Measurements from ENCODE around the gene CYP27C1. TPM values are rescaled to one million over a fixed set of nuclear protein-coding genes. Genes with fewer than 3 reads are reported as not detected.
"Not testable (repeated sequence)": the region's sequence is repeated elsewhere in the genome, so short reads cannot be mapped to it uniquely, and the experiment has no call there.

The CYP27C1 gene, protein sequence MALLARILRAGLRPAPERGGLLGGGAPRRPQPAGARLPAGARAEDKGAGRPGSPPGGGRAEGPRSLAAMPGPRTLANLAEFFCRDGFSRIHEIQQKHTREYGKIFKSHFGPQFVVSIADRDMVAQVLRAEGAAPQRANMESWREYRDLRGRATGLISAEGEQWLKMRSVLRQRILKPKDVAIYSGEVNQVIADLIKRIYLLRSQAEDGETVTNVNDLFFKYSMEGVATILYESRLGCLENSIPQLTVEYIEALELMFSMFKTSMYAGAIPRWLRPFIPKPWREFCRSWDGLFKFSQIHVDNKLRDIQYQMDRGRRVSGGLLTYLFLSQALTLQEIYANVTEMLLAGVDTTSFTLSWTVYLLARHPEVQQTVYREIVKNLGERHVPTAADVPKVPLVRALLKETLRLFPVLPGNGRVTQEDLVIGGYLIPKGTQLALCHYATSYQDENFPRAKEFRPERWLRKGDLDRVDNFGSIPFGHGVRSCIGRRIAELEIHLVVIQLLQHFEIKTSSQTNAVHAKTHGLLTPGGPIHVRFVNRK
- not detected for total RNA-seq

DNA sequence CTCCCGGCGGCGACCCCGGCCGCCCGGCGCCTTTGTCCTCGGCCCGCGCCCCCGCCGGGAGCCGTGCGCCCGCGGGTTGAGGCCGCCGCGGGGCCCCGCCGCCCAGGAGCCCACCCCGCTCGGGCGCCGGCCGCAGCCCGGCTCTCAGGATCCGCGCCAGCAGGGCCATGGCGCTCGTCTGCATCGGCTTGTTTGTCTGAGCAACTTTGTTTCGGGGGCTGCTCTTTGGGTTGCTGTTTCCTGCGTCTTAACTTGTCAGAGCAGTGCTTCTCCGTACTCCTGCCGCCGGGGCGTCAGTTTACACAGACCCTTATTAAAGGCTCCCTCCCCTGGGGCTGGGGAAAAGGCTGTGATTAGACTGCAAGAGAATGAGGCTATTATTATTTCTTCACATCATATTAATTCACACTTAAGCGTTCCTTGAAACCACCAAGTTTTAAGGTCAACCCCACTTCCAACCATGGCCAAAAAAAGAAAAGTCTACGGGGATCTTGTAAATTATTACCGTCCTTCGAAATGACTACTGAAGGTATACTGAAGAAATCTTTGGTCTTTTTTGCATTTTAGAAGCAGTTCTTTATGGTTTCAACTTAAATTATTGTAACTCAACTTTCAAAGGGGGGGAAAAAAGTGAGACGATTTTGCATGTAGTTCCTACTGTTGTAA, at the start of gene CYP27C1:
CYP27C1 (minus strand) TSS at position 198 of the 666 bp plus-strand sequence; CDS start at position 169, 29 bp downstream.
- DNase-seq (ENCODE audit: low spot score) = no peak
- ATAC-seq = peak in 1 of 2 donors; percentile 47
- Mint-ChIP-seq H3K9me3 (no peaks in the 10 kb centered on the region), H3K27me3 (peaks cover 48 to 61% of the 10 kb centered on the region in 2 donors), H3K4me3 (peak within 1 kb of the TSS; percentile 60), H3K4me1 (ENCODE audit: low read depth in 2 of 2) (peaks cover 9 to 15% of the 10 kb centered on the region in 2 donors), H3K27ac (no peak within 1 kb of the TSS), H3K36me3 (peaks cover 14% of the 10 kb centered on the region)

DNA sequence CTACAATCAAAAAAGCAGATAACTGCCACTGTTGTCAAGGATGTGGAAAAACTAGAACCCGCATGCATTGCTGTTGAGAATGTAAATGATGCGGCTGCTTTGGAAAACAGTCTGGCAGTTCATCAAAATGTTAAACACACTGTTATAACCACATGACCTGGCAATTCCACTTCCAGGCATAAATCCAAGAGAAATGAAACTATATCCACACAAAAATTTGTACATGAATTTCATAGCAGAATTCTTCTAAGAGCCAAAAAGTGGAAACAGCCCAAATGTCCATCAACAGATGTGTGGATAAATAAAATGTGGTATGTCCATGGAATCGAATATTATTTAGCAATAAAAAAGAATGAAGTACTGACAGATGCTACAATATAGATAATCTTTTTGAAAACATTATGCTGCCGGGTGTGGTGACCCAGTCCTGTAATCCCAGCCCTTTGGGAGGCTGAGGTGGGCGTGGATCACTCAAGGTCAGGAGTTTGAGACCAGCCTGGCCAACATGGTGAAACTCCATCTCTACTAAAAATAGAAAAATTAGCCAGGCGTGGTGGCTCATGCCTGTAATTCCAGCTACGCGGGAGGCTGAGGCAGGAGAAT, 41.8 kb upstream of the CYP27C1 start:
- DNase-seq (ENCODE audit: low spot score) (no peak), ATAC-seq (no peak)
- no peak overlapping the region for H3K27ac Mint-ChIP-seq
- H3K9me3 Mint-ChIP-seq = no peaks in the 10 kb centered on the region
- H3K36me3 Mint-ChIP-seq = peaks cover 13% of the 10 kb centered on the region
- no peaks in the 10 kb centered on the region for H3K27me3 Mint-ChIP-seq
- H3K4me3 Mint-ChIP-seq = no peak overlapping the region
- peaks cover 0 to 2% of the 10 kb centered on the region in 2 donors for H3K4me1 Mint-ChIP-seq (ENCODE audit: low read depth in 2 of 2)

DNA sequence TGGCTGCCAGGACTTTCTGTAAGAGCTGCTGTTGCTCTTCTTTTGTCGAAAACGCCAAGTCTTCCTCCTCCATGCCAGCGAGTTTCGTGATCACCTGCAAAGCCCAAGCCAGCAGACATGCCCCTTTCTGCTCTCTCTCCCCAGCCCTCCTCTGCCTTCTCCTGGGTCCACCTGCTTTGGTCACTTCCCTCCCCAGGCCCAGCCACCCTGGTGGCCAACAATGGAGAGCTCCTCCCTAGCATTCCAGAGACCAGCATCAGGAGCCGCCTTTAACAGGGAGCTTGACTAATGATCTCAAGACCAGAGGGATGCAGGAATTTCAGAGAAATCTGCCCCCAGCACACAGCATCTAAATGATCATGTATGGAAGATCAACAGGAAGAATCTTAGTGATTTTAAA, 39.3 kb upstream of the CYP27C1 start:
- Mint-ChIP-seq H3K36me3 (peaks cover 13% of the 10 kb centered on the region), H3K9me3 (no peaks in the 10 kb centered on the region), H3K27ac (peak overlapping the region in 1 of 2 donors; percentile 8), H3K4me1 (ENCODE audit: low read depth in 2 of 2) (peaks cover 0 to 5% of the 10 kb centered on the region in 2 donors), H3K4me3 (no peak overlapping the region), H3K27me3 (no peaks in the 10 kb centered on the region)
- no peak for DNase-seq (ENCODE audit: low spot score)
- ATAC-seq = no peak

DNA sequence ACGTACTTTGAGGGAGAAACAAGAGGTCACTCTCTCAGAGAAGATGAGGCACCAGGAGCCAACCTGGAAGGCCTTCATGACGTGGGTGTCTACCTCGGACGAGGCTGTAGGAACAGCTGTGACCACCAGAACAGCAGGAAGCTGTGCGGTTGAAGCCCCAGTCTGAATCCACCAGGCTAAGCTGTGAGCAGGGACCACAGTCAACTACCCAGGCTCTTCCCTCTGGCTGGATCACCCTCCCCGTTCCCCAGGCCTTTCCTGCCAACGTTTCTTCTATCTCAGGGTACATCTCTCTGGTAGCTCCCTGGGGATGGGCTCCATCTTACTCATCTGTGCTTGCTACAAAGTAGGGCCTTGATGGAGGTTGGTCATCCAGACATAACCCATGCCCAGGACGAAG, 36.8 kb upstream of the CYP27C1 start:
- H3K27ac Mint-ChIP-seq = no peak overlapping the region
- no peaks in the 10 kb centered on the region for H3K27me3 Mint-ChIP-seq
- DNase-seq (ENCODE audit: low spot score) (no peak), ATAC-seq (no peak)
- H3K9me3 Mint-ChIP-seq = no peaks in the 10 kb centered on the region
- H3K36me3 Mint-ChIP-seq = peaks cover 13% of the 10 kb centered on the region
- H3K4me1 Mint-ChIP-seq (ENCODE audit: low read depth in 2 of 2) = peaks cover 0 to 5% of the 10 kb centered on the region in 2 donors
- no peak overlapping the region for H3K4me3 Mint-ChIP-seq

DNA sequence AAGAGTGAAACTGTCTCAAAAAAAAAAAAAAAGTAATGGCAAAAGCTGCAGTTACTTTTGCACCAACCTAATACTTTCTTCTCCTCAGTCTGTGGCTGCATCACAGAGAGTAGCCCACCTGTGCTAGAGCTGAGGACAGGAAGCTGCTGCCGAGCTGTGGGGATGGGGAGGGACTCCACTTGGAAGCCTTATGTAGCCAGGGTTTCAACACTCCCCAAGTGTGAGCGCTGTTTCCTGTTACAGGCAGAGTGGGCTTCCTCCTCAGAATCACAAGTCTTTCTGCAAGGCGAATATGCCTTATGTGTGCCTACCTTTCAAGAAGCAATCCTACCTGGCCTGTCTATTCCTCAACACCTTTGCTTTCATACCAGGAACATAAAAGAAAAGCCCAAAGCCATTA, 36.3 kb upstream of the CYP27C1 start:
- H3K36me3 Mint-ChIP-seq = peaks cover 13% of the 10 kb centered on the region
- H3K4me1 Mint-ChIP-seq (ENCODE audit: low read depth in 2 of 2) = peaks cover 0 to 5% of the 10 kb centered on the region in 2 donors
- DNase-seq (ENCODE audit: low spot score) (no peak), ATAC-seq (no peak)
- H3K4me3 Mint-ChIP-seq = no peak overlapping the region
- no peak overlapping the region for H3K27ac Mint-ChIP-seq
- no peaks in the 10 kb centered on the region for H3K27me3 Mint-ChIP-seq
- H3K9me3 Mint-ChIP-seq = no peaks in the 10 kb centered on the region

DNA sequence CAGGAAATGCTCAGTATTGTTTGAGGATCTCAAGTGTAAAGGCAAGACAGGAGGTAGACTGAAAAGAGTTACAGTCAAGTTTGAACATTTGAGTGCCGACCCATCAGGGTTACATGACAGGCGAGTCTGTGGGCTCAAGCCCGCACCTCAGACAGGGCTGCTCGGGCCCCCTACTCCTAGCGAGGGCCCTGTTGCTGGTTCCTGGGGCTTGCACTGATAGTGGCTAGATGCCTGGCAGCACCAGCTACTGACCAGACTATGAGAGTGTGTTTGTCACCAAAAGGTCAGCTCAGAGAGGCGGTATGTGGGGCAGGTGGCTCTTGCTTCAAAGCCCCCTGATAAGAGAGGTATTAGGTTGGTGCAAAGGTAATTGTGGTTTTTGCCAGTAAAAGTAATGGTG, 35.6 kb upstream of the CYP27C1 start:
- H3K4me1 Mint-ChIP-seq (ENCODE audit: low read depth in 2 of 2) = peaks cover 0 to 5% of the 10 kb centered on the region in 2 donors
- no peak overlapping the region for H3K4me3 Mint-ChIP-seq
- DNase-seq (ENCODE audit: low spot score) (no peak), ATAC-seq (no peak)
- H3K27me3 Mint-ChIP-seq = no peaks in the 10 kb centered on the region
- H3K9me3 Mint-ChIP-seq = no peaks in the 10 kb centered on the region
- no peak overlapping the region for H3K27ac Mint-ChIP-seq
- H3K36me3 Mint-ChIP-seq = peaks cover 13% of the 10 kb centered on the region

DNA sequence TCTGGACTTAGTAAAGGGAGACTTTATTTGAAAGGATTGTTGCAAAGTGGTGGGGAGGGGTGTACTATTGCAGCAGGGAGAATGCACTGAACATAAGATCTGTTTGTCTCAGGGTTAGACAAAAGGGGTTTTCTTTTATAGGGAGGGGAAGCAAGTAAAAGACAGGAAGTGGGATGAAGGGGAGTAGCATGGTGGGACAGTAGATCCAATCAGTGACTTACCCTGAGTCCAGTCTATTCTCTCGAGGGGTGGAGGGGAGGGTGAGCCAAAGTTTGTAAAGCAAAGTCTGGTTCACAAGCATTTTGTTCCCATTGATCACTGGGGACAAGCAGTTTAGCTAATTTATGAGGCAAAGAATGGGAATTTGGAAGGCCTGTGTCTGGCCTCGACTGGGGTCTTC, 35.0 kb upstream of the CYP27C1 start:
- ATAC-seq (no peak), DNase-seq (ENCODE audit: low spot score) (no peak)
- Mint-ChIP-seq H3K27ac (no peak overlapping the region), H3K36me3 (peaks cover 13% of the 10 kb centered on the region), H3K27me3 (no peaks in the 10 kb centered on the region), H3K4me3 (no peak overlapping the region), H3K9me3 (no peaks in the 10 kb centered on the region), H3K4me1 (ENCODE audit: low read depth in 2 of 2) (peaks cover 0 to 5% of the 10 kb centered on the region in 2 donors)

DNA sequence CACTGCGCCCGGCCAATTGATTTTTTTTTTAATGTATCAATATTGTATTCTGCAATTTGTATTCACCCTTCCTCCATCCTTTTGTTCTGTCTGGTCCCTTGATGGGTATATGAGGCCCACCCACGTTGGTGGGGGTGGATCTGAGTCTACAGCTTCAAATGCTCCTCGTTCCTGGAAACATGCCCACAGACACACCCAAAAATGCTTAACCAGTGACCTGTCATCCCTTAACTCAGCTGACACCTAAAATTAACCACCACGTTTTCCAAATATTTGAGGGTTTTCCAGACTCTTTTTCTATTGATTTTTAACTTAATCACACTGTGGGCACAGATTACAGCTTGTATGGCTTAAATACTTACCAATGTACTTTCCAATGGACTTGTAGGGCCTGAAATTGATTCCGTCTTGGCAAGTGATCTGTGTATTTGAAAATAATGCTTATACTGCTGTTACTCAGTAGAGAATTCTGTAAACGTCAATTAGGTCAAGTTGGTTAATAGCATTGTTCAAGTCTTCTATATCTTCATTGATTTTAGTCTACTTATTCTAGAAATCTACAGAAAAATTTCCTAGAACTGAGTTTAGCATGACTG, 34.4 kb upstream of the CYP27C1 start:
- H3K27me3 Mint-ChIP-seq = no peaks in the 10 kb centered on the region
- H3K36me3 Mint-ChIP-seq = peaks cover 10% of the 10 kb centered on the region
- DNase-seq (ENCODE audit: low spot score) (no peak), ATAC-seq (no peak)
- no peak overlapping the region for H3K4me3 Mint-ChIP-seq
- no peak overlapping the region for H3K27ac Mint-ChIP-seq
- no peaks in the 10 kb centered on the region for H3K9me3 Mint-ChIP-seq
- peaks cover 0 to 5% of the 10 kb centered on the region in 2 donors for H3K4me1 Mint-ChIP-seq (ENCODE audit: low read depth in 2 of 2)

DNA sequence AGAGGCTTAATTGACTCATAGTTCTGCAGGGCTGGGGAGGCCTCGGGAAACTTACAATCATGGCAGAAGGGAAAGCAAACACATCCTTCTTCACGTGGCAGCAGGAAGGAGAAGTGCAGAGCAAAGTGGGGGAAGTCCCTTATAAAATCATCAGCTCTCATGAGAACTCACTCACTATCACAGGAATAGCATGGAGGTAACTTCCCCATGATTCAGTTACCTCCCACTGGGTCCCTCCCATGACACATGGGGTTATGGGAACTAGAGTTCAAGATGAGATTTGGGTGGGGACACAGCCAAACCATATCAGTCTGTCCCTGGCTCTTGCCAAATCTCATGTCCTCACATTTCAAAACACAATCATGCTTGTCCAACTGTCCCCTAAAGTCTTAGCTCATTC, 21.1 kb upstream of the CYP27C1 start:
- not testable (repeated sequence) for ATAC-seq

DNA sequence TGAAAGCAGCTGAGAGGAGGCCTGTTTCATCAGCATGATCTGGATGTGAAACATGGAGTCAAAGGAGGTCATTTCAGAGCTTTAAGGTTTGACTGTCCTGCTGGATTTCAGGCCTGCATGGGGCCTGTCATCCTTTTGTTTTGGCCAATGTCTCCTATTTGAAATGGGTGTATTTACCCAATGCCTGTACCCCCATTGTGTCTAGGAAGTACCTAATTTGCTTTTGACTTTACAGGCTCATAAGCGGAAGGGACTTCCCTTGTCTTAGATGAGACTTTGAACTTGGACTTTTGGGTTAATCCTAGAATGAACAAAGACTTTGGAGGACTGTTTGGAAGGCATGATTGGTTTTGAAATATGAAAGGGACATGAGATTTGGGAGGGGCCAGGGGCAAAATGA, 19.3 kb upstream of the CYP27C1 start:
- Mint-ChIP-seq H3K4me1 (ENCODE audit: low read depth in 2 of 2) (no peaks in the 10 kb centered on the region), H3K27ac (no peak overlapping the region), H3K27me3 (no peaks in the 10 kb centered on the region), H3K9me3 (peaks cover 8% of the 10 kb centered on the region), H3K4me3 (no peak overlapping the region), H3K36me3 (peaks cover 14% of the 10 kb centered on the region)
- ATAC-seq (no peak), DNase-seq (ENCODE audit: low spot score) (no peak)

More for the DNA sequence above, 21.1 kb upstream of the CYP27C1 start:
- H3K27ac Mint-ChIP-seq; DNase-seq (ENCODE audit: low spot score); H3K9me3 Mint-ChIP-seq; H3K27me3 Mint-ChIP-seq; H3K4me3 Mint-ChIP-seq; H3K4me1 Mint-ChIP-seq (ENCODE audit: low read depth in 2 of 2): not testable (repeated sequence)
- peaks cover 14% of the 10 kb centered on the region for H3K36me3 Mint-ChIP-seq

DNA sequence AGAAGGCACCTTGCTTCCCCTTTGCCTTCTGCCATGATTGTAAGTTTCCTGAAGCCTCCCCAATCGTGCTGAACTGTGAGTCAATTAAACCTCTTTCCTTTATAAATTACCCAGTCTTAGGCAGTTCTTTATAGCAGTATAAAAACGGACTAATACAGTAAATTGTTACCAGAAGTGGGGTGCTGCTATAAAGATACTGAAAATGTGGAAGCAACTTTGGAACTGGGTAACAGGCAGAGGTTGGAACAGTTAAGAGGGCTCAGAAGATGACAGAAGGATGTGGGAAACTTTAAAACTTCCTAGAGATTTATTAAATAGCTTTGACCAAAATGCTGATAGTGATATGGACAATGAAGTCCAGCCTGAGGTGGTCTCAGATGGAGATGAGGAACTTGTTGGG, 17.7 kb upstream of the CYP27C1 start:
- not testable (repeated sequence) for H3K4me3 Mint-ChIP-seq, H3K9me3 Mint-ChIP-seq, H3K27me3 Mint-ChIP-seq

DNA sequence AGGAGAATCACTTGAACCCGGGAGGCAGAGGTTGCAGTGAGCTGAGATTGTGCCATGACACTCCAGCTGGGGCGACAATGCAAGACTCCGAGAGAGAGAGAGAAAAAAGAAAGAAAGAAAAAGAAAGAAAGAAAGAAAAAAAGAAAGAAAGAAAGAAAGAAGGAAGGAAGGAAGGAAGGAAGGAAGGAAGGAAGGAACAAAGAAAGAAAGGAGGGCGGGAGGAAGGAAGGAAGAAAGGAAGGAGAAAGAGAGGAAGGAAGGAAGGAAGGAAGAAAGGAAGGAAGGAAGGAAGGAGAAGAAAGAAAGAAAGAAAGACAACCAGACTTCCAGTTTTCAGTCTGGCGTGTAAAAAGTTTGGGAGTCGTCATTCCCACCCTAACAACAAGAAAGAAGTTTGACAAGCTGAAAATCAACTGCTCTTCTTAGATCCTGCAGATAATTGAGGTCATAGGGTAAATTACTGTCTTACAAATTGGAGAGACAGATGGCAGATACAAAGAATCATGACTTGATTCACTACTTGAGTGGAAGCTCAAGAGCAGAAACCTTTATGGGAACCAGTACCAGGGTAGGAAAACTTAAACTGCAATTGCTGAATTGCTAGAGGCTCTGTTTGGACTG, 15.1 kb upstream of the CYP27C1 start:
- no peak overlapping the region for H3K27ac Mint-ChIP-seq
- no peak for ATAC-seq
- no peaks in the 10 kb centered on the region for H3K27me3 Mint-ChIP-seq
- no peaks in the 10 kb centered on the region for H3K4me1 Mint-ChIP-seq (ENCODE audit: low read depth in 2 of 2)
- peaks cover 4% of the 10 kb centered on the region for H3K9me3 Mint-ChIP-seq
- no peak for DNase-seq (ENCODE audit: low spot score)
- no peak overlapping the region for H3K4me3 Mint-ChIP-seq
- H3K36me3 Mint-ChIP-seq = peaks cover 6% of the 10 kb centered on the region

More for the DNA sequence above, 17.7 kb upstream of the CYP27C1 start:
- not testable (repeated sequence) for DNase-seq (ENCODE audit: low spot score); ATAC-seq; H3K4me1 Mint-ChIP-seq (ENCODE audit: low read depth in 2 of 2); H3K27ac Mint-ChIP-seq
- peaks cover 14% of the 10 kb centered on the region for H3K36me3 Mint-ChIP-seq

DNA sequence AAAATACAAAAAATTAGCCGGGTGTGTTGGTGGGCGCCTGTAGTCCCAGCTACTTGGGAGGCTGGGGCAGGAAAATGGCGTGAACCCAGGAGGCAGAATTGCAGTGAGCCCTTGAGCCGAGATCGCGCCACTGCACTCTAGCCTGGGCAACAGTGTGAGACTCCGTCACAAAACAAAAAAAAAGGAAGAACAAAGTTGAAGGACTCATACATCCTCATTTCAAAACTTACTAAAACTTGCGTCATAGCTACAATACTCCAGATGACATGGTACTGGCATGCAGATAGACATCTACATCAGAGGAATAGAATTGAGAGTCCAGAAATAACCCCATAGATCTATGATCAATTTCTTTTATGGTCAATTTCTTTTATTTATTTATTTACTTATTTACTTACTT, 13.6 kb upstream of the CYP27C1 start:
- ATAC-seq (no peak), DNase-seq (ENCODE audit: low spot score) (no peak)
- peaks cover 2 to 8% of the 10 kb centered on the region in 2 donors for H3K27me3 Mint-ChIP-seq
- no peak overlapping the region for H3K4me3 Mint-ChIP-seq
- no peaks in the 10 kb centered on the region for H3K4me1 Mint-ChIP-seq (ENCODE audit: low read depth in 2 of 2)
- H3K9me3 Mint-ChIP-seq = peaks cover 4% of the 10 kb centered on the region
- peaks cover 6% of the 10 kb centered on the region for H3K36me3 Mint-ChIP-seq
- H3K27ac Mint-ChIP-seq = no peak overlapping the region
